SK-N-DZ (cell line): ENCODE measurements around the gene KDSR.
A peak's percentile ranks its signal among the peaks of the same experiment; 100 is the strongest.
"Not testable (repeated sequence)": the region's sequence is repeated elsewhere in the genome, so short reads cannot be mapped to it uniquely, and the experiment has no call there.

Experiments used
- DNase-seq: peaks from one replicate; pipeline ENCODE4 v3.0.0-alpha.2; 2015; ENCODE audit warnings: low spot score

Gene KDSR

DNA sequence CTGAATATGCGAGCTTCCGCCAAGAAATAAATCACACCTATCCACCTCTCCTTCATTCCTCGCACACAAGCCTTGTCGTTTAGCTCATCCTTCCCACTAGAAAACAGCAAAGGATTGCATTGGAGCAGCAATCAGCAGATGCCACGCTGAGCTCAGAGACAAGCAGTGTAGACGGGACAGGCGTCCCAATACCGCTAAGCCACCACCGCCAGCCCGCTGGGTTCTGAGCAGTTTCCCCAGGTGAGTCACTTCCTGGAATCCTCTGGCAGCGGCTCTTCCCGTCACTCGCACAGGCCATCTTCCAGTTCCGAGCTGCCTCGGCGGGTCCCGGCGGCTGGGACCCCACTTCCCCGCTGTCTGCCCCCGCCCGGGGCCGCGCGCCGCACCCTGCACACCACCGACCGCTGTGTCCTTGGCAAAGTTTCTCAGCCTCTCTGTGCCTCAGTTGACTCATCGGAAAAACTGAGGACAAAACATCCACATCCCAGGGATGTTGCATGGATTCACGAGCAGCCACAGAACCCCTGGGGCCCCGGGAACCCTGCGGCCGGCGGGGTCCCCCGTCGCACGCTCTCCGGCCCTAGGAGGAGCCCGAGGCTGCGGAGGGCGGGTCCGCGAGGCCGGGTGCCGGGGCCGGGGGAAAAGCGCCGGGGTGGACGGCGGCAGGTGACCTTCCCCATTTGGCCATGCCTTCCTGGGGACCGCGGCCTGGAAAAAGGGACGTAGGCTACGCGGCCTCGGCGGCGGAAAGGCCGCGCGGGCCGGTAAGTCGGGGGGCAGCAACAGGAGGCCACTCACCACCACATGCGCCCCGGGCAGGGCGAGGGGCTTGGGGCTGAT lies 573 bp downstream of the KDSR start:
- DNase-seq, result peak; percentile 5

- no peak for DNase-seq
These were observed 1.2 kb downstream of the KDSR start for GRCh38 chr18:63365876-63366212.

DNA sequence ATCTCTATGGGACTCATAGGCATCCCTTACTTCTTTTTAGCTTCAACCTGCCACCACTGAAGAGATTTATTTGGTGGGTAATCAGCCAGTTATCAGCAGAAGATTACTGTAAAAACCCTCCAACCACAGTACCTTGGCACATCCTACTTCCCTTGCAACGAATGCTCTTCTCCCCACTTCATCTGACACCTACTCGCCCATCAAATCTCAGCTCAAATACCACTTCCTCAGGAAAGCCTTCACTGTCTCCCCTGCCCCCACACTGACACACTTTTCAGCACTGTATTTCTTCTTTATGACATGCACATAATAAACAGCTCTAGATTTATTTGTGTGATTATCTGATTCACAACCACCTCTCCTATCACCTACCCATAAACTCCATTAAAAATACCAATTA lies 3.1 kb downstream of the KDSR start:
- no peak for DNase-seq

DNA sequence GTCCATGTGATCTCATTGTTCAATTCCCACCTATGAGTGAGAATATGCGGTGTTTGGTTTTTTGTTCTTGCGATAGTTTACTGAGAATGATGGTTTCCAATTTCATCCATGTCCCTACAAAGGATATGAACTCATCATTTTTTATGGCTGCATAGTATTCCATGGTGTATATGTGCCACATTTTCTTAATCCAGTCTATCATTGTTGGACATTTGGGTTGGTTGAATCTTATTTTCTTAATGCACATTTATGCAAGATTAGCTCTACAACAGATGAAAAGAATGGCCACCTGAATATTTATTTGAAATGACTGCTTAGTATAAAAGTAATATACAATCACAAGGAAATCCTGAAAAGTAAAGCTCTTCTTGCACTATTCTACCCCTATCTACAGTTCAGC lies 3.6 kb downstream of the KDSR start:
- DNase-seq, result not testable (repeated sequence)

DNA sequence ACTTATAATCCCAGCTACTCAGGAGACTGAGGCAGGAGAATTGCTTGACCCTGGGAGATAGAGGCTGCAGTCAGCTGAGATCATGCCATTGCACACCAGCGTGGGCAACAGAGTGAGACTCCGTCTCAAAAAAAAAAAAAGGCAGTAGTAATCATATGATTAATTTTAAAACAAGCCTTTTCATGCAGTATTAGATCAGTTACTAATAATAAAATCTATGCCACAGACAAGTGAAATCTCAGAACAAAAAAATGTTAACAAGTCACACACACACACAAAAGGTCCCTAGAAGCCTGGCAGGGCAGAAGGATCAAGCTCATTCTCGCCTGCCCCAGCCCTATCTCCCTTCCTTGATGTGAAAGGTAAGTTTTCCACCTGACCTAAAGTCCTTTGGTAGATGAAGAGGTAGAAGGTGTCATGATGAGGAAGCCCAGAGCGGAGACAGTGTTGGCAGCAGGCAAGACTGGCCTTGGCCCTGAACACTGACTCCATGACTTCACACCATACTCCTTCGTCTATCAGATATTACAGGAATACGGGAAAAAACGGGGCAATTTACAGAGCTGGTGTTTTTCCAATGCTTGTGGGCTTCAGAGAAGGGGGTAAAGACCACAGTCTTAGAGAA lies 10.6 kb downstream of the KDSR start:
- DNase-seq, result no peak

DNA sequence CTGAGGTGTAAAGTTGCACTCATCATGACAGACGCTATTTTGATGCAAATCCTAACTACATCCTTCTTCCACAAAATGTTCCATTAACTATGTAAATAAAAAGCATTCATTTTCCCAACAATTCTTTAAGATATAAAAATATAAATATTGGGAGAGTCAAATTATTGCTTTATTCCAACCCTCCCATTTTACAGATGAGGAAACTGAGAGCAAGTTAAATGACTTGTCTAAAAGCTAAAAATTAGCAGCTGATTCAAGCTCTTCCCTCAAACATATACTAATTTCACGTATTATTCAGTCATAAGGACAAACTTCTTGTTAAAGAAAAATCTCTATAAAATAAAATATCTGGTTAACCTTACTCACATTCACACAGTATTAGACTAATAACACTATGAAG lies 16.8 kb downstream of the KDSR start:
- DNase-seq, result no peak

DNA sequence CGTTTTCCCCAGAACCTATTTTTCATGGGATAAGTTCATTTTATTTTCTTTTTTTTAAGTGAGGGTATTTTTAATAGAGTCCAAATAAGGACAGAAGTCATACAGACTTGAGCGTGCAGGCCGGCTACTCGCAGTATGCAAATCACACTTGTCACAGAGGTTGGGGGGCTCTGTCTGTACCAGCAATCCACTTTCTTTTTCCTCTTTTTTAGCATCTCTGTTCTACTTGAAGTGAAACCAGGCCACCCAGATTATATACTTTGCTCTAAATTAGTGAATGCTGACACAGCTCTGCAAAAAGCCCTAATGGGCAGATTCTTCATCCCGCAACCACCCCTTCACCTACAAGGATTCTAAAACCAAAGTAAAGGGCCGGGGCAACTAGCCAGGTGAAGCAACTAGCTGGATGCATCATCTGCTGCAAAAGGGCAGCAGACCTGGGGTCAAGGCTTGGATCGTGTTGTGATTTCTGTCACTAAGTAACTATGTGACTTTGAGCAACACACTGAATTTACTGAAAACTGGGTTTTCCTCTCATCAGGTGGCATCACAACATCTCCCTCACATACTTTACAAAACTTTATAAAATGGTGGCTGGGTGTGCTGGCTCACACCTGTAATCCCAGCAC lies 18.4 kb downstream of the KDSR start:
- no peak for DNase-seq

GRCh38 chr18:63346480-63347183 lies 20.4 kb downstream of the KDSR start:
- no peak for DNase-seq

DNA sequence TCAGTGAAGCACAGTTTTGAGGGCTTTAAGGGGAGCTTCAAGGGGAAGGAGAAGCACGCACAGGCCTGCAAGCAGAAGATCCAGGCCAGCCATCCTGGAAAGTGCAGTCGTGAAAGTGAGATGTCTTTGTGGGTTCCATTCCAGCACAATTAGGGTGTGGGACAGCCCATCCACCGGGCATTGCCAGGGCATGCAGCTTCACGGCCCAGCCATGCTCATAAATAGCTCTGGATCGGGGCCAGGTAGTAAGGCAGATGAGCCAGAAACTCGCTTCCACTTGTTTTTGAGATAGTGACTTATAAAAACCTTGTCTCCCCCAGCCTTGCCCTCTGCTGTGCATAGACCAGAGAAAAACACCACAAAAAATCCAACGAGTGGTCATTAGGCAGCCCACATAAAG lies 21.0 kb downstream of the KDSR start:
- DNase-seq, result no peak

DNA sequence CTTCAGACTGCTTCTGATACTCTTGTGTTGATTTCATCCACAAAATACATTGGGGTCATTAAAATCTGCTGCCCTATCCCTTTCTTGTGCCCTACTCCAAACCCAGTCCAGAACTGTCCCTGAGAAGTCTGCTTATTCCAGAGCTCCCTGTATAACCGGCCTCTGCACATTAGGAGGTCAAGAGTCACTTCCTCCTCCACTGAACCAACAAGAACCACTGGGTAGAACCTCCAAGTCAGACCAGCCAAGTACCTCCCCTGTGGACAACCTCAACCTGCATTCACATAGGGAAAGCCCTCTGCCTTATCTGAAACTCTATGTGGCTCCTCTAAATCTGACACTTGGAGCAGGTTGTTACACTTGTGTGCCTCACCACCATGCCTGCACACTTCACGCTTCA lies 22.1 kb downstream of the KDSR start:
- no peak for DNase-seq

- DNase-seq, result no peak
These were observed 22.7 kb downstream of the KDSR start for GRCh38 chr18:63344263-63344662.

GRCh38 chr18:63342206-63342605 lies 24.8 kb downstream of the KDSR start:
- DNase-seq, result peak; percentile 29

DNA sequence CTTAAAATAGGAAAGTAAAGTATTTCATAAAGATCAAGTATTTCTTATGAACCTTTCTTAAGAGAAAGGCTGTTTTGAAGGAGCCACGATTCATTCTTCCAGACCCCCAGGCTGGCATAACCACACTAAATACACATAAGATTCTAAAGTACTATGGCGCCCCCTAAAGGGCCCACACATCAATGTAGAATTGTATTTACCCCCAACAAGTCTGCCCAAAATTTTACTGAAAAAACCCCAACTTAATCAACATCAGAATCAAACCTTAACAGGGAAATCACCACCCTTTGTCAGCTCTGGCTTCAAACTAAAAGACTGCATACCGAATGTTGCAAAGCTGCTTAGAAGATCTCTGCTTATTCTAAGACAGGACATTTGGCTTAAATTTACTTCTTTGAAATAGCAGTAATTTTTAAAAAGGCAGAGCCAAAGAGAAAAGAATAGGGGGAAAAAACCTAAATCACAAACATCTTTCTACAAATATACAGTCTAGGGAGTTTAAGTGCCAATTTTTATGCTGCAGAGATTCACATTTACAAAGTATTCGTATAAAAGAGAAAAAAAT lies 27.0 kb downstream of the KDSR start:
- DNase-seq, result peak; percentile 24

DNA sequence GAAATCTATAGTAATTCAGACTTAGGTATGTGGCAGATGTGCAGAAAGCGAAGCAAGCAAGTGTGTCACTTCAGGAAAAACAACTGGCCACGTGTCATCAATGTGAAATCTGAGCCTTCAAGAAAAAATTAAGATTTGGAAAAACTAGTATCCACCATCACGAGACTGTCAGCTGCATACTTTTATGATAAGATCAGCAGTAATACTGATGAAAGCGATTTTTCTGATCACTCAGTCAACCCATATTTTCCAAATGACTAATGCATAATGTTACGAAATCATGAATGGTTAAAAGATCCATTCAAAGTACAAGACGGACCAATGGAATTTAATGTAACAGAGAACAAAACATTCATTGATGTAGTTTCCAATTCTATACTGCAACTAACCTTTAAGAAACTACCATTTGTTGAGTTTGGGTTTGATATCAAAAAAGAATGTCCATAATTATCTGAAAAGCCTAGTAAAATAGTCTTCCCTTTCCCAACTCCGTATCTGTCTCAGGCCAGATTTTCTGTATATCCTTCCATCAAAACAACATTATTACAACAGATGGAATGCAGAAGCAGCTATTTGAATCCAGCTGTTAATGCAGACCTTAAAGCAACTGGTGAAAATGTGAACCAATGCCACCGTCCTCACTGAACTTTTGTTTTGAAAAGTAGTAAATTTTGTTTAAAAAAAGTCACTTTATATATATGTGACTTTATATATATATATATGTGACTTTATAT lies 30.5 kb downstream of the KDSR start:
- DNase-seq, result no peak

GRCh38 chr18:63331105-63331504 lies 35.9 kb downstream of the KDSR start:
- DNase-seq, result no peak

GRCh38 chr18:63329431-63330145 lies 37.4 kb downstream of the KDSR start:
- DNase-seq, result no peak

DNA sequence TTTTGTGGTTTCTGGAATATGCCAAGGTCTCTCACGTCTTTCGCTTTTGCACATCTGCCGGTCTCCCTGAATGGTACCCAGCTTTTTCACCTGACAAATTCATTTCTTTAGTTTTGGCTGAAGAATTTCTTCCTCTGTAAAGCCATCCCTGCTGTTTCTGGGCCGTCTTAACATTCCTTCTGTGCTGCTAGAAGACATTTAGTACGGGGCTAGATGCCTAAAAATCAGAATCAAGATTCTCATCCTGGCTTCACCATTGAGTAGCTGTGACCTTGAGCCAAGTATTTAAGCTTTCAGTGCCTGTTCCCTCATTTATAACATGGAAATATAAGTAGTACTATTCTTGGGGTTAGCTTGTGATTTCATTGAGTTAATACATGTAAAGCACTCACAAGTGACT lies 41.0 kb downstream of the KDSR start:
- no peak for DNase-seq

- DNase-seq, result no peak
These were observed 41.8 kb downstream of the KDSR start for GRCh38 chr18:63325086-63325686.

- DNase-seq, result peak; percentile 78
These were observed 43.9 kb downstream of the KDSR start for GRCh38 chr18:63322908-63323634.

DNA sequence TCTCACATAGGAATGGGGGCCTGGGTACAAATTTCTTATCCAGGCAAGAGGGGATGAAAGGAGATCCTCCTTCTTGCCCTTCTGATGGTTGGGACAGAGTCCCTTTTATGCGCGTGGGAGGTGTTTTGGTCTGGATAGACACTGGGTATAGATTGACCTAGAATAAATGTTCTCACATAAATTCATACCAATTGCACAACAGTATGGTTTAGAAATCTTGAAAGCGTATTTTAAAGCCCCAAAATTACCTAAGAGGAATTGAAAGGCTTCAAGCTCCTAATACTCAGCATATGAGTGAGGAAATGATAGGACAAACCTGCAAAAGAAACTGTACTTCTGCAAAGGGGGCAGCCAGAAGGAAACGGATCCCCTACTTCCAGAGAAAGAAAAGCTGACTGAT lies 44.8 kb downstream of the KDSR start:
- no peak for DNase-seq
